ENCODE data around the gene CCT3.

The CCT3 gene

GRCh38 chr1:156276532-156276931 is 61.6 kb downstream of the CCT3 start:
- DNase-seq = no peak

- no peak for DNase-seq
These were observed 67.8 kb downstream of the CCT3 start for GRCh38 chr1:156270314-156270713.

DNA sequence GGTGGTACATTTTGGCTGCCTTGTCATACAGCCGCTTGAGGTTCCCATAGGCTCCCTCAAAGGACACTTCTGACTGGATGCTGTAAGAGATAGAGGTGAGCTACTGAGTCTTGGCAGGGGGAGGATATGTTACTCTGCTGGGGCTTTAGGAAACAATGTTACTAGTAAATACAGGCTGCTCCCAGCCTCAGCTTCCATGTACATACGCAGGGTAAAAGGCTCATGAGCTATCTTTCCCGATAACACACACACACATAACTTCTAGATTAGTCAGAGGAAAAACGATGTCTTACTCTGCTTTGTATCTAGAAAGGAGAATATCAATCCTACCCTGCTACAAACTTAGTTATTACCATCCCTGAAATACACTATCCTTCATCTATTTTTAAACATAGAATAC is 69.8 kb downstream of the CCT3 start:
- DNase-seq = no peak

DNA sequence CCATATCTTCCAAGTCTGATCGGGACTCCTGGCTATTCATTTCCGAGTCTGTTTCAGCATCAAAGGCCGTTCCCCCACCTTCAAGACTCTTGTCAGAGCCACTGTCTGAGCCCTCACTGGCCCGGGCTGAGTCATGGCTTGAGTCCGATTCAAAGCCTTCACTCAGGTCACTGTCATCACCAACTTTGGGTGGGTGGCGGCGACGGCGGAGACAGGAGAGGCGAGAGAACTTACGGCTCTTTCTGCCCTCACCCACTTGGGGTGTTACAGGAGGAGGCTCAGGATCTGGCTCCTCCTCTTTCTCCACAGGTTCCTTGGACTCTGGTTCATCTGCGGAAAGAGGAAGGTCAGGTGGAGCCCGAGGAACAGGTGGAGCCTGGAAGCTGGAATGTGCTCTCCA is 72.0 kb downstream of the CCT3 start:
- DNase-seq = no peak

DNA sequence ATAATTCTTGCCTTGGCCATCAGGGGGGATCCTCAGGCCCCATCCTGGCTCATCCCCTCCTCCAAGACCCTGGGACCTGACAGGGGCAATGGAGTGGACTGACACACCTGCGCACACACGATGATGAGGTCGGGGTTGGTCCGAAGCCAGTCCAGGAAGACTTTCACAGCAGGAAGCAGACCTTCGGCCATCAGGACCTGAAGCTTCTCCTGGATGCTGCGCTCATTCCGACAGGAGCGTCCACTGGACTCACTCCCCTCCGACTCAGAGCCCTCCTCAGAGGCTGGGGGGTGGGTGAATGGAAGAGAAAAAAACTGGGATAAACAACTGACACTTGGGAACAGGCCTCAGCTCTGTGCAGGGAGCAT is 74.8 kb downstream of the CCT3 start:
- no peak for DNase-seq

DNA sequence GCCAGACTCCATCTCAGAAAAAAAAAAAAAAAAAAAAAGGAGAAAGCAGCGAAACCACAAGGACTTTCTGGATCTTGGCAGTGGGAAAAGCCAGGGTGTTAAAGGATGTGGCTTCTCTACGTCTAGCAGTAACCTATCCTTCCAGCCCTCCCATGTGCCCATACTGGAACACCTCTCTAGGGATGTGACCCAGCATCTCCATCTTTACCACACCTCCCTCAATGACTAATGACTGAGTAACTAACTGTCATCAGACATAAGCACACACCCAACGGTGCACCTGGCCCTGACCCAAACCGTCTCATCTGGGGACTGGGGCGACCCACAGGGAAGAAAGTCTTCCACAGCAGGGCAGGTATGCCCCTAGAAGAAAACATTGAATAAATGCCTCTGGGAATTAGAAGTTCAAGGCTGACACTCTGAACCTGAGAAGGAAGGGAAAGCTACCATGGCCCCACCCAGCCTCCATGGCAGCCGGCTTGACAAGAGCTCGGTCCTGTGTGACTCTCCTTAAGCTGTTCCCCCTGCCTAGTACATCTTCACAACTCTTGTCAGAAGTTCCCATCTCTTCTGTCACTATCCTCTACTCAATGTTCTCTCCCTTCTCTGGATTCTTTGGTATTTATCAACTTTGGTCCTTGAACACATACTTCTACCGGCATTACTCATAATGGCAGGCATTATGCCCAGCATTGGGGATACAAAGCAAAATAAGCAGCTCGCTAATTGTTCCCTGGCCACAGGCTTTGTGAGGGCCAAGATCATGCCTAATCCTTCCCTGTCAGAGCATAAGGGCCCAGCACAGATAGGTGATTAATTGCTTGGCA is 75.4 kb downstream of the CCT3 start:
- DNase-seq = no peak

GRCh38 chr1:156260896-156261295 is 77.2 kb downstream of the CCT3 start:
- no peak for DNase-seq

GRCh38 chr1:156259805-156260204 is 78.3 kb downstream of the CCT3 start:
- no peak for DNase-seq
